NCI-H1092 treated with DMSO at 0.1 percent for 48 hours (cell line): ENCODE data around the gene GALK1.
A peak's percentile ranks its signal among the peaks of the same experiment; 100 is the strongest.
"Not testable (repeated sequence)": the region's sequence is repeated elsewhere in the genome, so short reads cannot be mapped to it uniquely, and the experiment has no call there.

Experiments used
- DNase-seq: peaks from one replicate; lab custom pipeline; 2025; lab: John Stamatoyannopoulos, UW

Gene GALK1

DNA sequence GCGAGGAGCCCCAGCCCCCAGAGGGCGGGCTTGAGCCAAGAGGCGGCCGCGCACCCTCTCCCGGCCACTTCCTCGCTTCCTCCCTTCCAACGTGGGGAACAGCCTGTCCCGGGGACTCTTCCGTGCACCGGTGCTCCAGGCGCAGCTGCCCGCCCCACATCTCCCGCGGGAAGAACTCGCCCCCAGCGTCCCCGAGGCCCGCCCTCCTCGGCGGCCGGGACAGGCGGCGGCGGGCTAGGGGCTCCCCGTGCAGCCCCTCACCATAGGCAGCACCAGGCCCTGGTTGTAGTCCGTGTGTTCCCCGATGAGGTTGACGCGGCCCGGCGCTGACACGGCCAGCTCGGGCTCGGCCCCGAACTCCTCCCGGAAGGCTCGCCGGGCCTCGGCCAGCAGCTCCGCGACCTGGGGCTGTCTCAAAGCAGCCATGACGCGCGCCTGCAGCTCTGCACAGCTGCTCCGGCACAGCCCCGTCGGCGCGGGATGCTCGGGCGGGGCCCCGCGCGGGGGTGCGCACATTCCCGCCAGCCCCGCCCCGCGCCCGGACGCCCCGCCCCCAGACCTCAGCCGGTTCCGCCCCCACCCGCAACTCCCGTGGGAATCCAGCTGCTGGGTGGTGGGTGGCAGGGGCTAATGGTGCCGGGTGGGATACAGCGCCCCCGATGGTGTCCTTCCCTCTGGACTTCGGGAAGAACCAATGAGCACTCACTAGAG, at the start of gene GALK1:
GALK1 (minus strand) TSS at position 482 of the 711 bp plus-strand sequence; CDS start at position 426, 56 bp downstream.
- DNase-seq = peak; percentile 69

DNA sequence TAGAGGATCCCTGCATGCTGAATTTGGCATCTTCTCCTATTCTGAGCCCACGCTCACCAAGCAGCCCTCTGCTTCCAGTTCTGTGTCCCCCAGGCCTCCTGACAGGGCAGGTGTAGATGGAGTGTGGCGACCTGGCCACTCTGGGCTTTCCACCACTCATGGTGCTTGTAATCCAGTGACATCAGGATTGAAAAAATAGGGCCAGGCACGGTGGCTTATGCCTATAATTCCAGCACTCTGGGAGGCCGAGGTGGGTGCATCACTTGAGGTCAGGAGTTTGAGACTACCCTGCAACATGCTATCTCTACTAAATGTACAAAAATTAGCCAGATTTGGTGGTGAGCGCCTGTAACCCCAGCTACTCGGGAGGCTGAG, 49.0 kb upstream of the GALK1 start:
- no peak for DNase-seq

DNA sequence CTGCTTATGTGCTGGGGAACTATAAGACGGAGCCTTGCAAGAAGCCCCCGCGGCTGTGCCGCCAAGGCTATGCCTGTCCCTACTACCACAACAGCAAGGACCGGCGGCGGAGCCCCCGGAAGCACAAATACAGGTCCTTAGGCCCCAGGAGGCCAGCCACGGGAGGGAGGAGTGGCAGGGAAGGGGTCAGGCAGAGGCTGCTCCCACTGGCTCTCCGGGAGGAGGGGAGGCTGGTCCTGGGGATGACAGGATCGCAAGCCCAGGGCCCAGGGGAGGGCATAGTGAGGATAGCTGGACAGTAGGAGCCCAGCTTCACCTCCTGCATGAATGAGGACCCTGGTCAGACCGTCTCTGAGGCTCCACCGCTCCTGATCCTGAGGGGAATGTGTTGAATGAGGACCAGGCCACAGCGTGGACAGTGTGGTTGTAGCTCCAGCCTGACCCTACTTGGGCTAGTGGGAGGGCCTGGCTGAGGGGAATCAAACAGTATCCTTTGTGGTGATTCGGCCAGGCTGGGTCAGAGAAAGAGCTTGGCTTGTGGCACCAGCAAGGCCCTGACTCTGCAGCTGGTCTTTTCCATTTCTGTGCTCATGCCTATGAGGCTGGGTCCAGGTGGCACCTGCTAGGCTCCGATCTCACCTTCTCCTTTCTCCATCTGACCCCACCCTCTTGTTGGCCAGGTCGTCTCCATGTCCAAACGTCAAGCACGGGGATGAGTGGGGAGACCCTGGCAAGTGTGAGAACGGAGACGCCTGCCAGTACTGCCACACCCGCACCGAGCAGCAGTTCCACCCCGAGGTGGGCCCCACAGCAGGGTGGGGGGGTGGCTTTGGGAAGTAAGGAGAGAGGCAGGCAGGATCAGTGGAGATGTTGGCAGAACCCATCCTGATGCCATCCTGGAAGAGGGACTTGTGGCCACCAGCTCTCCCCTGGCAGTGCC, 48.4 kb upstream of the GALK1 start:
- no peak for DNase-seq

DNA sequence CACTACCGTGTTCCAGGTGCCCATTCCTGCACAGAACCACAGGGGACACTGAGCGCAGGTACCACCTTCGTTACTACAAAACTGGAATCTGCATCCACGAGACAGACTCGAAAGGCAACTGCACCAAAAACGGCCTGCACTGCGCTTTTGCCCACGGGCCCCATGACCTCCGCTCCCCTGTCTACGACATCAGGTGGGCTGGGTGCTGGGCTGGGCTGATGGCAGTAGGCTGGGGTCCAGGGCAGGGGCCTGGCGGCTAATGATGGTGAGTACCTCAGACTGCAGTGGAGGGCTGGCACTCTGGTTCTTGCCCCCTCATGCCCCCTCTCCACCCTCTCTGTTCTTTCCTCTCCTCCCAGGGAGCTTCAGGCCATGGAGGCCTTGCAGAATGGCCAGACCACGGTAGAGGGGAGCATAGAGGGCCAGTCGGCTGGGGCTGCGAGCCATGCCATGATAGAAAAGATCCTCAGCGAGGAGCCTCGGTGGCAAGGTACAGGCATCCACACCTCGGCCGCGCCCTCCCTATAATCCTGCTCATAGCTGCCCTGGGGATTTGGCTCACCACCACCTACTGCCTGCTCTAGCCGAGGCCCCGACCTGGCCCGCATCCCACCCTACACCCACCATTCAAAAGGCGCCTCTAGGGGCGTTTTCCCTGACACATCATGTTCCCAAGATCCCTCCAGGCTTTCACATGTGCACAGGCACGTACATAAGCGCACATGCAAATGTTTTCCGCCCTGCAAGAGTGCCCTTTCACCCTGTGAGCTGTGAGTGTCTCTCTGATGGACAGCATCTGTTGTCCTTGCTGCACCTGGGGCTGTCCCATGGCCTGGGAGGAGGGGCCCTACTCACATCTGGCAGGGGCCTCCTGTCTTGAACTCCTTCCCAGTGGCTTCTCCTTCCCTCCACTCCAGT, 47.4 kb upstream of the GALK1 start:
- DNase-seq = no peak

DNA sequence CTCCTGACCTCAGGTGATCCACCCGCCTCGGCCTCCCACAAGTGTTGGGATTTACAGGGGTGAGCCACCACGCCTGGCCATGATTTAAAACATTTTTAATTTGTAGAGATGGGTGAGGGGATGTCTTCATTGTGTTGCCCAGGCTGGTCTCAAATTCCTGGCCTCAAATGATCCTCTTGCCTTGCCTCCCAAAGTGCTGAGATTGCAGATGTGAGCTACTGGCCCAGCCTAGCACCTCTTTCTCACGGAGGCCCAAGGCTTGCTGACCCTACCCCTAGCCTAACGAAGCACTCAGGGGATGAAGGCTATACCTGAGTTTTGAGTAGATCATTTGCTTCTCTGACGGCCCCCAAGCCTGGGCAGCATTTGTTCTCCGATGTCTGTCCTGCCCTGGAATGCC, 46.2 kb upstream of the GALK1 start:
- DNase-seq = no peak

DNA sequence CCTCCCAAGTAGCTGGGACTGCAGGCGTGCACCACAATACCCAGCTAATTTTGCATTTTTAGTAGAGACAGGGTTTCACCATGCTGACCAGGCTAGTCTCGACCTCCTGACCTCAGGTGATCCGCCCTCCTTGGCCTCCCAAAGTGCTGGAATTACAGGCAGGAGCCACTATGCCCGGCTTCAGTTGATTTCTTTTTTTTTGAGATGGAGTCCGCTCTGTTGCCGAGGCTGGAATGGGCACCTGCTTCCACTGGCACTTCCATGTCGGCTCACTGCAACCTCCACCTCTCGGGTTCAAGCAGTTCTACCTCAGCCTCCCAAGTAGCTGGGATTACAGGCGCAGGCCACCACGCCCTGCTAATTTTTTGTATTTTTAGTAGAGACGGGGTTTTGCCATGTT, 45.8 kb upstream of the GALK1 start:
- not testable (repeated sequence) for DNase-seq

DNA sequence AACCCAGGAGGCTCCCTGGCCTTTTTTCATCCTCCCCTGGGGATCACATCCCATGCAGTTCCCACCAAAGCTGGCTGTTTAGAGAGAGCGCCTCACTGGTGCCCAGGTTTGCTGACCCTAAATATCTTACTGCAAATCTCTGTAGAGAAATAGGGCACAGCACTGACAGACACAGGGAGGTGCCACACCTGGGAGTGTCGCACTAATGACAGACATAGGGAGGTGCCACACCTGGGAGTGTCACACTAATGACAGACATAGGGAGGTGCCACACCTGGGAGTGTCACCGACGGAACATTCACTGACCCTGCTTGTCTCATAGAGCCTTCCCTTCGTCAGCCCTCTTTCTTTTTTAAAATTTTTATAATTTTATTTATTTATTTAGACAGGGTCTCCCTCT, 45.2 kb upstream of the GALK1 start:
- no peak for DNase-seq

DNA sequence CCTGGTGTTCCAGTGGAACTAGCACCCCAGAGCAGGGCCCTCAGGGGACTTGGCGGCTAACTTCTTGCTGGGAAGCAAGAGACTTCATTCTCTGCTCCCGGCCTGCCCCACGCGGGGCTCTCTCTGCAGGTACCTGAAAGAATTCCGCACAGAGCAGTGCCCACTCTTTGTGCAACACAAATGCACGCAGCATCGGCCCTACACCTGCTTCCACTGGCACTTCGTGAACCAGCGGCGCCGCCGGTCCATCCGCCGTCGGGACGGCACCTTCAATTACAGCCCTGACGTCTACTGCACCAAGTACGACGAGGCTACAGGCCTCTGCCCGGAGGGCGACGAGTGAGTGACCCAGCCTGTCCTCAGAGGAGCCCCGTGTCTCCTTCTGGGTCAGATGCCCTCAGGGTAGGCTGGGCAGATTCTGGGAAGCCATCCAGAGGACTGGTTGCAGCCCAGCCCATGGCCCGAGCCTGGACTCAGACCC, 44.7 kb upstream of the GALK1 start:
- no peak for DNase-seq

DNA sequence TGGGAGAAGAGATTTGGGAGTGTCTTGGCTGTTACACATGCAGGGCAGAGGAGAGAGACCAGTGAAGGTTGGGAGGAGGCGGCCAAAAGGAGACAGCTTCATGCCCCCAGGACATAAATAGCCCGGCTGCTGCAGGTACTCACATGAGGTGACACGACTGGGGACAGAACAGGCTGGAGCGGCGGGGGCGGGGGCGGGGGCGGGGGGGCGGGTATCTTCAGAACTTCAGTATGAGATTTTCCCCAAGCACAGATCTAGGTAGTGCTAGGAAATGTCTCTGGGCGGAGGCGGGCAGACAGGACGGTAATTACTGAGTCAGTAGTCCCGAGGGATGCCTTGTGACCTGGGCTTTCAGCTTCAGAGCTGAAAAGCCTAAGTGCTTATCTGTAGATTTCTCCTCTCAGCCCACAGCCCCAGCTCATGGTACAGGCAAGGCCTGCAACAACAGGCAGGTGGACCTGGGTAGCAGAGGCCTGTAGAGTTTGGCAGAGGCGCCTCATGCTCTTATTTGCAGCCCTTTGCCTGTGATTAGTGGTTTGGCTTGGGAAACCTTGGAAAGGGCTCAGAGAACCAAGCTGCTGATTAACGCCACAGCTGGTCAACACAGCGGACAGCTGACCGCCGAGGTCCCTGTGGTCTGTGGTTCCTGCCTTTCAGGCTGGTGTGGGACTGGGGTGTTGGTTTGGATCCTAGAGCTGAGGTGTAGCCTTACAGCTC, 44.1 kb upstream of the GALK1 start:
- DNase-seq = no peak

DNA sequence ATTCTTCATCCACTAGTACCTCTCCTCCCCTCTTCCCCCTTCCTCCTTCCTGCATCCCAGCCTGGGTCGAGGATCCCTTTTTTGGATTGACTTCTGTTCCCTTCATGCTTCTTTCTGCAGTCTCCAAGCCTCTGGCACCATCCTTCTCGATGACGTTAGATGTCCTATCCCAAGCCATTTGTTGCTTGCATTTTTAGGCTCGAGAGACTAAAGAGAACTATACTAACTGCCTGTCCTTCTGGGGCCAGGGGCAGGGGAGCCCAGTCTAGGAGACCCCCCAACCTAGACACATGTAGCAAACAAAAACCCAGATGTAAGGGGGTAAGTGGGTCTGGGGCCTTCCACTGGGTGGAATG, 43.5 kb upstream of the GALK1 start:
- DNase-seq = no peak

DNA sequence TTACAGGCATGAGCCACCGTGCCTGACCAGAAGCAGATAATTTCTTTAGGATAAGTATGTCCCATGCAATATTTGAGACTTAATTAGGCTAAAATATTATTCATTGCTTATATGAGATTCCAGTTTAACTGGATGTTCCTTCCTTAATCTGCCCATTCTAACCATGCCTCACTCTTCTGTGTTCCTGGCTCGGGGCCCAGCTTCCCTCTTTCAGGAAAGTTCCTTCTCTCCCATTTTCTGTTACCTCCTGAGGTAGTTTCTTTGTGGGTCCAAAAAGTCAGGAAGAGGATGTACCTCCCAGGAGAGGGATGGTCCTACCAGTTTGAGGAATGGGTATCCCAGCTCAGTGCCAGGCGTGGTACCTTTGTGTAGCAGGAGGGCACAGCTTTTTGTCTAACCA, 42.9 kb upstream of the GALK1 start:
- no peak for DNase-seq

DNA sequence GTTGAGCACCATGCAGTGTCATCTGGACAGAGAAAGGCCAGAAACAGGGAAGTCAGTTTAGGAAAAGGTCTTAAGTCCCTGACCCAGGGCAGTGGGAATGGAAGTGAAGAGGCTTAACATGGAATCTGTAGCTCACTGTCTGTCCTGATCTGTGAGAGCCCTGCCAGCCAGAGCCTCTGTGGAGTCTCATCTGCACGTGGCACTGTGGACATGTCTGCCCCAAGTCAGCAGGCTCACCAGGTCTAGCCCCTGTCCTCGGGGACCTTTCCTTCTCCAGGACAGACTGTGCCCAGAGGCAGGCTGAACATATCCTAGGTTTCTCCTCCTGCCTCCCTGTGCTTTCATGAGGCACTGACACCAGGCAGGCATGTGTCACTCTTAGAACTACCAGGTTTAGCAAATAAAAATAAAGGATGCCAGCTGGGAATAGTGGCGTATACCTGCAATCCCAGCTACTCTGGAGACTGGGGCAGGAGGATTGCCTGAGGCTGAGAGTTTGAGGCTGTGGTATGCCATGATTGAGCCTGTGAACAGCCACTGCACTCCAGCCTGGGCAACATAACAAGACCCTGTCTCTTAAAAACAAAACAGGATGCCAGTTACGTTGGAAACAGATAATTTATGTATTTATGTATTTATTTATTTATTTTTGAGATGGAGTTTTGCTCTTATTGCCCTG, 42.0 kb upstream of the GALK1 start:
- no peak for DNase-seq

DNA sequence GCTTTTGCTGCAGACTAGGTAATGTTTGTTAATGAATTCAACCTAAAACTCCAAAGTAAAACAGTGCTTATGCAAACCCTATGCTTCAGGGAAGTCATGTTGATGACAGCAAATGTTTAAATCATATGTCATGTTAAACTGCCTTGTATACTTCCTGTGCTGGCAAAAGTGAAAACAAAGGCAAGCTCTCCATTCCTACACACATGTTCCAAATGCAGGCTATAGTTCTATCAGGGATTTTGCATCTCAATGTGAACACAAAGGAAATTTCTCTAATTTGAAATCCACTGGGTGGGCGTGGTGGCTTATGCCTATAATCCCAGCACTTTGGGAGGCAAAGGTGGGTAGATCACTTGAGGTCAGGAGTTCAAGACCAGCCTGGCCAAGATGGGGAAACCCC, 38.9 kb upstream of the GALK1 start:
- no peak for DNase-seq

DNA sequence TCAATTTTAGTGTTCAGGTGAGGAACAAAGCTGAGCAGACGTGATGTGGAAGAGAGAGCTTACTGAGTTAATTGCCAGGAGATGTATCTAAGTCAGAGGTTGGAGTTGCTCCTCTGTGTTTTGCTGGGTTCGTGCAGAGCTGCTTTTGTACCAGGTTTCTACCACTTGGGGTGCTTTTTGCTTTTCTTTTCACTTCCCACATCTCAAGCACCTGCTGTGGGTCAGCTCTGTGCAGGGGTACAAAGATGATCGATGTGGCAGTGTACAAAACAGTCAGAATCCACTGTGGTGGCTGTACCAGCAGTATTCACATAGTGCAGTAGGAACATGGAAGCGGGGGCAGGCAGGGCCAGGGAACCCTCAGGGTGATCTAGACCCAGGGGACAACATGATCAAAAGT, 34.4 kb upstream of the GALK1 start:
- no peak for DNase-seq

DNA sequence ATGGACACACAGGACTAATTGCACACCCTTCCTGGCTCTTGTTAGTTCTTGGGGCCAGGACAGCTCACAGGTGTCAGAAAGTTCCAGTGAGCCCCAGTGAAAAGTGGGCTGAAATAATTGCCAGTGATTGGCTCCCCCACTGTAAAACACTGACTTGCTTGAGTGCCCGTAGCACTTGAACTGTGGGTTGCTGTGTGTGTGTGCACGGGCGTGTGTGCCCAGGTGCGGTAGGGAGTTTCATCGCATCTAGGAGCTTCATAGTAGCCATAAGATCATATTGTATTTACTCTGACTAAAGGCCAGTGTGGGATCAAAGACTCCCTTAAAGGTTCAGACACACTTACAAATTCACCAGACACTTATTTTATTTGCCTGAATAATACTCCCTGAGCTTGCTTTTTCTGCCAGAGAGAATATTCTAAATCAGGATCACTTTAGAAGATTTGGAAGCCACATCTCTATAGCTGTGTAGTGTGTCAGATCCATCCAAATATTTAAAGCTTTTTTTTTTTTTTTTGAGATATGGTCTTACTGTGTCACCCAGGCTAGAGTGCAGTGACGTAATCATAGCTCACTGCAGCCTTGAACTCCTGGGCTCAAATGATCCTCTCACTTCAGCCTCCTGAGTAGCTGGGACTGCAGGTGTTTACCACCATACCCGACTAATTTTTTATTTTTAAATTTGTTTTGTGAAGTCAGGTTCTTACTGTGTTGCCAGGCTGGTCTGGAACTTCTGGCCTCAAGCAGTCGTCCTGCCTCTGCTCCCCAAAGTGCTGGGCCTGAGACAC, 31.0 kb upstream of the GALK1 start:
- DNase-seq = no peak

DNA sequence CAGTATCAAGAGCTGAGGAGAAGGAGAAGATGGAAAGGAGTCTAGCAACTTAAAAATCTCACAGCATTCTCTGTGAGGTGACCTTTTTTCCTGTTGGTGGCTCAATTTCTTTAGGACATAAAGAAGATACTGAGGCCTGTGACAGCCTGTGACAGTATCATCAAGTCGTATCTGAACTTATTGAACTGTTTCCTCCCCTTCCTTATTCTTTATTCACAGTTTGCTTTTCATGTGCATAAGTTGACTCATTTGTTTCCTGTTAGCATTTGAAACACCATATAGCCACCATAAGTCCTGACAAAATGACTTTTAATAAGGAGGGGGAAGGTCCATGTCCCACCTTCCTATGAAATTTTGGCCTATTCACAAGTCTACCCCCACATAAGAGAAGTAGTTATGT, 28.5 kb upstream of the GALK1 start:
- no peak for DNase-seq

DNA sequence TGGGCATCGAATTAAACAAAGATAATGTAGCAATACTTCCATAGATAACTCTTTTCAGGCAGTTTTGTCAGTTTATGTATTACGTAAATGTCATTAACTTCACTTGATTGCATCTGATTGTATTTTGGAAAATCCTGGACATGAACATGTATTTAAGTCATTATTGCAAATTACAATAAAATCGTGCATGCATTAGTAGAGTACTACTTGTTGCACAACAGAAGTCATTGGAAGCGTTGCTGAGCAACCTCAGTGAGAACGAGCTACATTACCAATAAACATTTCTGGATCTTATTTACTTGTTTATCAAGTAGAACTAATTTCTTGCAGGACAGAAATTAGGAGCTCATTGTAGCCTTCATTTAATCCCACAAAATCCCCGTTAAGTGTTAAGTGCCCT, 26.3 kb upstream of the GALK1 start:
- no peak for DNase-seq

DNA sequence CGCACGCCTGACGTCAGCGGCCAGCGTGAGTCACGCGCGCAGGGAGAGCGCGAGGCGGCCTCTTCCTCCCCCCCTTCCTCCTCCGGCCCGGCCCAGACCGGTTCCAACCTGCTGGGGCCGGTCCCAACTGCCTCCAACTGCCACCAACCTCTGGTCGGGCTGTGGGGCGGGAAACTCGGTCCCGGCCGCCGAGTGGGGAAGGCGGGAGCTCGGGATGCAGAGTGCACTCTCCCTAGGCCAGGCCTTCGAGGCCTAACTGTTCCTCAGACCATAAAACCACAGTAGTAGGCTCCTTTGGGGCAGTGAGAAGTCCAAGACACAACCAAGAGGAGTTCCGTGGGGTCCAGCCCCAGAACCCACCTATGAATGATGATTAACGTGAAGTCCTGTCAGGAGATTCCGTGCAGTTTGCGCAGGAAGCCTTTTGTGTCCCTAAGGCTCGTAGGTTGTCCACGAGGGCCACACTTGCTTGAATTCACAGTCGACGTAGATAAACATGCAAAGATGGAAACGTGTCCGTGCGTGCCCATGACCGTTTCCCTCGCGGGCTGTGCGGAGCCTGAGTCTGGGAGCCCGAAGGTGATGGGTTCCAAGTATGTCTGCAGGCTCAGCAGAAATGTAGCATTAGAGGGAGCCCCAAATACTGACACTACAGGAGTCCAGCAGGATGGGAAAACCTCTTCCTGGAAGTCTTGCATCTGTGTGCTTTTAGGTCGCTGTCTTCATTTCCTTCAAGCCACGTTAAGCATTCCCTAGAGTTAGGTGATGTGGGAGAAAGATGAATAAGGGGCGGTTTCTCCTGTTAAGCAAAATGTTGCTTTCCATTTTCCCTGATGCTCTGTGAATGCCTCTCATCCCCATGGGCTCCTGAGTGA, 20.3 kb upstream of the GALK1 start:
- DNase-seq = peak; percentile 92

DNA sequence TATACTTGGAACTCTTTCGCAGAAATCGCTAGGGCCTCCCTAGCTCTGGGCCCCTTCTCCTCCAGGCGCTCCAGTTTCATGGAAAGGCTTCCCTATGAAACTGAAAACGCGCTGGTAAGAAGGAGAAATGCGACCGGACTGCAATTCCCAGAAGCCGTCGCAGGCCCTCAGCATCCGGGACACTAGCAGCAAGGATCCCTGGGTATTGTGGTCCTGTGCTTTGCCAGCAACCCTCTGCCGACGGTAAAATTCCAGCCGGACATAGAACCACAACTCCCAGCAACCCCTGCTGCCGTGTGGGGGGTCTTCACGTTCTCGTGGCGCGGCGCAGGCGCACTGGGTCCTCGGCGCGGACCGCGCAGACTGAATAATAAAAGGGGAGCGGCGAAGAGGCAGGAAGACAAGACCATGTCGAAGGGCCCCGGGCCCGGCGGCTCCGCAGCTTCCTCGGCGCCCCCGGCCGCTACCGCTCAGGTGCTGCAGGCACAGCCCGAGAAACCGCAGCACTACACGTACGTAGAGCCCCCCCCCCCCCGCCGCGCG, 19.6 kb upstream of the GALK1 start, which contains the start of gene UNK:
UNK (plus strand) TSS at position 334 of the 543 bp plus-strand sequence; CDS start at position 409, 75 bp downstream.
- peak; percentile 99 for DNase-seq
